DMS53 (cell line): Measurements from ENCODE around the gene EDN1.
A peak's percentile ranks its signal among the peaks of the same experiment; 100 is the strongest.
"Not testable (repeated sequence)": the region's sequence is repeated elsewhere in the genome, so short reads cannot be mapped to it uniquely, and the experiment has no call there.

Source experiments
- DNase-seq: peaks from one replicate; lab custom pipeline; 2025; lab: John Stamatoyannopoulos, UW

The EDN1 gene

GRCh38 chr6:12327391-12327790, 37.2 kb downstream of the EDN1 start:
- no peak for DNase-seq

- DNase-seq = no peak
Observed at GRCh38 chr6:12327988-12328387, 37.8 kb downstream of the EDN1 start.

DNA sequence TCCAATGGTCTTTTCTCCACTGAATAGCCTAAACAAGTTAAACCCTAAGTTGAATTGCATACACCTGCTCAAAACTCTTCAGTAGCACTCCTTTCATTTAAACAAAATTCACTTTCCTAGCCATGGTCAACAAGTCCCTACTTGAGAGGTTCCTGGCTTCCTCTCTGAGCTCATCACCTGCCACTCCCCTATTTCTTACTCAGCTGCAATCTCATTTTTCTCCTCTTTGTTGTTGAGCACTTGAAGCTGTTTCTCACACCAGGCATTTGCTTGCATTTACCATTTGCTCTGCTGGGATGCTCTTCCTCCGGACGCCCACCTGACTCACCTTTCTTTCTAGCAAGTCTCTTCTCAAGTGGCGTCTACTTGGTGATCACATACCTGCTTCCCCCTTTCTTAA, 38.5 kb downstream of the EDN1 start:
- peak; percentile 62 for DNase-seq

DNA sequence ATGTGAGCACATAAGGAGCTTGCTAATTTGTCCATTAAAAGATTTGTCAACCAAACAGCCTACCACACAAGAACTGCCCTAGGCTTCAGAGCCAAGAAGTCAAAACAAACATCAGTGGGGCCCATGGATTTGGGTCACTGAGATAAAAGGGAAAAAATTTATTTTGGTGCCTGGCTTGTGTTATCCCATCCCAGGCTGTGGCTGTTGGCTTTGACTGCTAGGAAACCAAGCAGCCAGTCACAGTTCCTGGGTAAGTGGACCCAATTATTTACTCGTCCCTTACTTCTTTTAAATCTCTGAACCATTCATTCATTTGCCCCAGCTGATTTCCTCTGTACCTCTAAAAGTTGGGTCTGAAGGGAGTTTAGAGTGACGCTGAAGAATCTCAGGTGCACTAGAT, 41.3 kb downstream of the EDN1 start:
- no peak for DNase-seq

DNA sequence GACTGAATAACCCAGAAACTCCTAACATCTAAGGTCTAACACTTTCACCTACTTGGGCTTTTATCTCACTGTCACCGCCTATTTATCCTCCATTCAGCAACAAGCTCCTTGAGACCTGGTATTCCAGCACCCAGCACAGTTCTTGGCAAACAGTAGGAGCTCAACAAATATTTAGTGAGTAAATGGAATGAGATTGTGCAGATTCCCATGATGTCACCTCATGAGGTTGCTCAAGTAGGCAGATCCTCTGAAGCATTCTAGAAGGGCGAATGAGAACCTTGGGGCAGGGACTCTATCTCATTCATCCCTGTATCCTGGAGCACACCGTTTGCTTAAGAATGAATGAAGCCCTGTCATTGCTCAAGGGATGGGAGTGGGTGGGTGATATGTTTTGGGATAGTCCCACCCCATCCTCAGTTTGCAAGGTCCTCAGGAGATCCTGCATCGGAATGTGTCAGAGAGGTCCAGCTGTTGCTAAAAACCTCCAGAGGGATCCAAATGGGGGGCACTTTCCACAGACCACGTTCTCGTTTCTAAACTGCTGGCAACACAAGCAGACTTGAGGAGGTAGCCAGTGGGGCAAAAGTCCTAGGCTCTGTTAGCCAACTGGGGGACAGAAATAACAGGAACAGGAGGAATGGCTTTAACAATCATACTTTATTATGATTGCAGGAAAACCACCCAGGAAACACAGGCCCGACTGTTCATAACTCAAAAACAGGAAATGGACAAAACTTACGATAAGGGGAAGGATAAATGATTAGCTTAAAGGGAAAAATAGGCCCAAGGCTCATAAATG, 42.0 kb downstream of the EDN1 start:
- peak; percentile 51 for DNase-seq

GRCh38 chr6:12332750-12333079, 42.6 kb downstream of the EDN1 start:
- not testable (repeated sequence) for DNase-seq

GRCh38 chr6:12333128-12333527, 43.0 kb downstream of the EDN1 start:
- peak; percentile 6 for DNase-seq

- DNase-seq = no peak
Observed at GRCh38 chr6:12334526-12335130, 44.5 kb downstream of the EDN1 start.

- DNase-seq = no peak
Observed at GRCh38 chr6:12335131-12335527, 45.0 kb downstream of the EDN1 start.

DNA sequence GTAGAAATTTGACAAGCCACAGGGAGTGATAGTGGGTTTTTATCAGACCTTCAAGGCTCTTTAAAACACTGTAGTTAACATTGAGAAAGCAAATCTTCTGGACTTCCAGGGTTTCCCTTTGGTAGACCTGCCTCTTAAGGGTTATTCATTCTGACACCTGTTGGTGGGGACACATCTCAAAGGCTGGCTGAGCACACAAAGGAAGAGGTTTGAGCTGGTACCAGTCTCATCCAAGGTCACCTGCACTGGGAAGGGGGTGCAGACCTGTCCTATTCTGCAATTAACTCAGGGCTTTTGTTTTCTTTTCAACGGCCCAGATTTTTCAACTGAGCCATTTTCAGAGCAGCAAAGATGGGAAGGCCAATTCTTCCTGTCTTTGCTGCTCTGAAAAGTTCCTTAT, 45.6 kb downstream of the EDN1 start:
- DNase-seq = no peak

DNA sequence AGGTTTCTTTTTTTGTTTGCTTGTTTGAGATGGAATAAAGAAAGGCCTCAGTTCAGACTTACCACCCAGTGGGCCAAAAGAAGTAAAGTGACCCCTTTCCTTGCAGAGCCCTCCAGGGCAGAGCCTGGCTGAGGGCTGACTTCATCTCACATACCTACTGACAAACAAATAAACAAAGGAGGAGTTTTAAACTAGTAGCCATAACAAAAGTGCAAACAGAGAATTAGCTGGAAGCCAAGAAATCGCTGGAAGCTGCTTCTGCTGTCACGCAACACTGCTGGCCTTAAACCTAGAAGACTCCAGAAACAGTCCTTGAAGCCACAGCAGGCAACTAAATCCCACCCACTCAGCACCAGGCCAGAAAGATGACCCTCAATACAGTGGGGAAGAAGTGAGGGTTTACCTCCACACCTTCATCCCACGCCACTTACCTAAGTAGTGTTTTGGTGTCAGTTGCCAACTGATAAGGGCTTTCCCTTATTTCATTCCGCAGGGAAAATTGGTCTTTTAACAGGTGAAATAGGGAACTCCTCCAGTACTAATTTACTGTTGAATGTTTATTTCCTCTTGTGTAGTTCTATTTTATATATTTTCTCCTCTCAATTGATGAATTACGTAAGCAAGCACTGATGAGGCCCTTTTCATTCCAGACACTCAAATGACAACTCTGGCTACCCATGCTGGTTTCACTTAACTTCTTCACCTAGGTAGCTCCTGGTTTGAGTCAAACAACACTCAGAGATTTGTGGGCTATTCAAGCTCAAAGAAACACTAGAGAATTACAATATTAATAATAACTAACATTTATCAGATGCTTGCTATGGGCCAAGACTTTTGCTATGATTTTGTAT, 46.2 kb downstream of the EDN1 start:
- DNase-seq = no peak

DNA sequence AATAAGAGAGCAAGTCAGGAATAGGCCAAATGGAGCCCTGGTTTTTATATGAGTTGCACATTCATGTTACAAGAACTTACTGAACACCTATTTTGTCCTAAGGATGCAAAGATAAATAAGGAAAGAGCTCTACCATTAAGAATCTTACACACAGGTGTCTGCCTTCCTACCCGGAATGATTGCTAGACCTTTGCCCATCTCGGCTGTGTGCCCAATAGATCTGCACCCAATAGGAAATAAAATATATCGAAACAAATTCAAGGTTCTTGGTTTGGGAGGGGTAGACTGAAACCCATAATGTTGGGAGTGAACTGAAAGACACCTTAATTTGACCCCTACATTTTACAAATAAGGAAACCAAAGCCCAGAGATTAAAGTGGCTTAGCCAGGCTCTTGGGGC, 48.9 kb downstream of the EDN1 start:
- no peak for DNase-seq

- no peak for DNase-seq
Observed at GRCh38 chr6:12339808-12340487, 49.8 kb downstream of the EDN1 start.

DNA sequence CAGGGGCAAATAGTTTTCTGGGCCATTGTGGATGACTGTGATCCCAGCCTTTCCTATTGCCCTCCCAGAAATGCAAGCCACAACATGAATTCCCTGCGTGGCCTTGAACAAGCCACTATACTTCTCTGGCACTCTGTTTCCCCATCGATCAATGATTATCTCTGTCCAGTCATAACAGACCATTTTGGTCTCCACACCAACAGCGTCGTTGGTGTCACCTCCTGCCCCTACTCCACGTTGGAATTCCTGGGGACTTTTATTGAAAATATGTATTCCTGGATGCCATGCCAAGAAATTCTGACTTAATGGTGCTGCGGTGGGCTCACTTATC, 50.3 kb downstream of the EDN1 start:
- no peak for DNase-seq

DNA sequence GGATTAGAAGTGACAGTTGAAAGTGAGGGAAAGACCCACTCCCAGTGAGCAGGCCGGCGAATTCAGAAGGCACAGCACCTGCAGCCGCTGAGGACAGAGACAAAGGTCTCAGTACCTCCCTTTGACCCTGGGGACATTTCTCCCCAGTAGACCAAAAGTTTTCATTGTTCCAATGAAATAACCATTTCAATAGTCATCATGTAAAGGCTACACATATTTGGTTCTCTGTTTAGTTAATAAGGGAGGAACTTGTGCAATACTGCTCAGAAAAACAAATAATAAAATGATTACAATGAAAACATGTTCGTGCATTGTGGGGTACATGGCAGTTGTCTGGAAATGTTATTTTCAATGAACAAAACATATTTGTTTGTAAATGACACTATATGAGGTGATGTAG, 52.5 kb downstream of the EDN1 start:
- no peak for DNase-seq

GRCh38 chr6:12343122-12343439, 52.9 kb downstream of the EDN1 start:
- no peak for DNase-seq

GRCh38 chr6:12343440-12344162, 53.4 kb downstream of the EDN1 start:
- DNase-seq = no peak

DNA sequence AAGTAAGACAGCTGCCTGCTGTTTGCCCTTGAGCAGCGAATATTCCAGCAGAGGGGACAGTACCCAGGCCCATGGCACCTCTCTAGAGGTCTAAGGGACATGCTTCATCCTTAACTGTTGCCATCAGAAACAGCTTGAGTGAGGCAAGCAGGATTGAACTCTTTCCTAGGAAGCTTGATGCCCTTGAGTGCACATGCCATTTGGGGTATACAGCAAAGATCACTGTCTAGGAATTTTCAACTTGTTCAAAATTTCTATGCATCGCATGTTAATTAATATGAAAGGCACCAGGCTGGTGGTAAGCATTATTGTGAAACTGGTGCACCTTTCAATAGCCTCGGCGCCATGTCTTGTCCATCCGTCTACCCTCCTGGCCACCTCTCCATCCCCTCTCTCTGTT, 54.1 kb downstream of the EDN1 start:
- DNase-seq = no peak

GRCh38 chr6:12344961-12345693, 55.0 kb downstream of the EDN1 start:
- peak; percentile 54 for DNase-seq

DNA sequence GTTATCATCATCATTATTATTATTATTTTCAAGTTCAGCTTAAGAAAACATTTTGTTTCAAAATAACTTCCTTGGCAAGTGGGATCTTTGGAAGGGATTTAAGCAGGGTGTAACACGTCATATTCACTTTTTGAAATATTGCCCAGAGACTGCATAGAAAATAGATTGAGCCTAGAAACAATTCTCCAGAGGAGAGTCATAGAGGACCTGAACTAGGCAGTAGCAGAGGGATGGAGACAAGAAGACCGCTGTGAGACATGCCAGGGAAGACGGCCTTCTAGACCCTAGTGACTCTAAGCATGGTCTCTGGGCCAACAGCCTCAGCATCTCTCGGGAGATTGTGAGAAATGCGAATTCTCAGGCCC, 55.5 kb downstream of the EDN1 start:
- no peak for DNase-seq
